Colonic mucosa (tissue), 4 donors: ENCODE results near the gene SLC1A7. TPM values are rescaled to one million over a fixed set of nuclear protein-coding genes. Genes with fewer than 3 reads are reported as not detected.

Source experiments
- DNase-seq: peaks from one replicate; pipeline ENCODE4 v3.0.0-alpha.2; 2020
- H3K27ac ChIP-seq: fragments of 200-600 bp; one replicate; pipeline ENCODE4 v1.8.0; 2021
- H3K27me3 ChIP-seq: fragments of 200-600 bp; one replicate; pipeline ENCODE4 v1.8.0; 2021
- H3K36me3 ChIP-seq: fragments of 200-600 bp; one replicate; pipeline ENCODE4 v1.8.0; 2021
- H3K4me1 ChIP-seq: fragments of 200-600 bp; one replicate; pipeline ENCODE4 v1.8.0; 2021; ENCODE audit warnings: mild to moderate bottlenecking
- H3K4me3 ChIP-seq: fragments of 200-600 bp; one replicate; pipeline ENCODE4 v1.8.0; 2021
- H3K9ac ChIP-seq, 2 donors: one replicate each; pipeline ENCODE4 v1.7.0; 2013; ENCODE audit warnings: control low read depth in 2 of 2, low read depth in 2 of 2, low read length in 2 of 2
- H3K9me3 ChIP-seq: fragments of 200-600 bp; one replicate; pipeline ENCODE4 v1.8.0; 2021
- intact Hi-C: fragments of 100-400 bp; cut with DNase I; formaldehyde crosslinking; loops from one replicate; pipeline ENCODE4 v1.14.1; 2022
- total RNA-seq, 2 donors: library from RNA; stranded (reverse); fragmentation: NEBNext Ultra II Directional in 1 of 2; extraction: Animal tissue kit (Norgen Biotek cat#: 25700) in 1 of 2; gene quantifications; one replicate each; pipeline ENCODE4 v1.2.1, GENCODE V29; 2021
- TF ChIP-seq, protein P1 (sequence below): fragments of 200-600 bp; IDR thresholded peaks from one replicate; pipeline ENCODE4 v1.8.0; 2022; ENCODE audit warnings: antibody characterized with exemption, mild to moderate bottlenecking
- donor health status: healthy.
- donor health status: DM: no; HTN: no; CAD: no.
- donor health status: DM: no; HTN: no; CAD: no.

SLC1A7 gene
- total RNA-seq, 2 donors from 2014 or later: 0.50 to 1.1 TPM

DNA sequence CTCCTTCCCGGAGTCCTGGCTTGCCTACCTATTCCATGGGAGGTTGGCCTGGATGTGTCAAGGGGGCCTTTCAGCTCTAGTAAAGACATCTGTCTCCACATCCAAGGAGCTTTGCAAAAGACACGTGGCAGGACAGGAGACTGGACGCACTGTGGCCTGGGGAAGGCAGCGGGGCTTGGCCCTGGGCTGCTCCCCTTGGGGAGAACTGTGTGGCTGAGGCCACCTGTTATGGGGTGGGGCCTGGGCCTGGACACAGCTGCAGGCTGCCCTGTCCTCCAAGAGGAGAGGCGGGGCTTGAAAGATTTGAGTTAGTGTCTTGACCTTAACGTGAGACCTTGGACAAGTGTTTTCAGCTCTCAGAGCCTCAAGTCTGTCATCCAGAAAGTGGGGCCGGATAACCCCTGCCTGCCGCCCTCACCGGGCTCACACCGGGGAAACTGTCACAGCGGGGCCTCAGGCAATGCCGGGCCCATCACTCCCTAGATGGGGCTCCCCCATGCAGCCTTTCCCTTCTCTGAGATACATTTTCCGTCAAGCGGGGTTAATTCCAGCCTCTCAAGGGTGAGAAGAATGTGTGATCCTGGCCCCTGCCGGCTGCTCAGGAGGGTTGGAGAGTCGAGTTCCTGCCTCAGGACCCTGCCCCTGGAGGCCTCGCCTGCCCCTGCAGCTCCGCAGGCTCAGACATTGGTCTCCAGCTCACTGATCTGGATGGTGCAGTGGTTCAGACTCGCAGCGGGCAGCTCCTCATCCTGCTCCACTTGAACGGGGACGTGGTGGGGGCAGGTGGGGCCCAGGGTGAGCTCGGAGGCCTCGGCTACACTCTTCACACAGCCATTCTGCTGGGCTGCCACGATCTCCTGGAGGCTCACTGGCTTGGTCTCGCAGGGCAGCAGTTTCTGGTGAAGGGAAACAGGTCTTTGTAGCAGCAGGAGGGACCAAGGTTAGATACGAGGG, 54.8 kb downstream of the SLC1A7 start:
- Histone ChIP-seq H3K27me3 (no peaks in the 10 kb centered on the region), H3K9ac (no peak overlapping the region), H3K9me3 (no peaks in the 10 kb centered on the region), H3K36me3 (no peaks in the 10 kb centered on the region), H3K4me1 (no peaks in the 10 kb centered on the region), H3K27ac (no peak overlapping the region), H3K4me3 (no peak overlapping the region)
- intact Hi-C loops: no loop called here
- TF ChIP-seq, protein P1, sequence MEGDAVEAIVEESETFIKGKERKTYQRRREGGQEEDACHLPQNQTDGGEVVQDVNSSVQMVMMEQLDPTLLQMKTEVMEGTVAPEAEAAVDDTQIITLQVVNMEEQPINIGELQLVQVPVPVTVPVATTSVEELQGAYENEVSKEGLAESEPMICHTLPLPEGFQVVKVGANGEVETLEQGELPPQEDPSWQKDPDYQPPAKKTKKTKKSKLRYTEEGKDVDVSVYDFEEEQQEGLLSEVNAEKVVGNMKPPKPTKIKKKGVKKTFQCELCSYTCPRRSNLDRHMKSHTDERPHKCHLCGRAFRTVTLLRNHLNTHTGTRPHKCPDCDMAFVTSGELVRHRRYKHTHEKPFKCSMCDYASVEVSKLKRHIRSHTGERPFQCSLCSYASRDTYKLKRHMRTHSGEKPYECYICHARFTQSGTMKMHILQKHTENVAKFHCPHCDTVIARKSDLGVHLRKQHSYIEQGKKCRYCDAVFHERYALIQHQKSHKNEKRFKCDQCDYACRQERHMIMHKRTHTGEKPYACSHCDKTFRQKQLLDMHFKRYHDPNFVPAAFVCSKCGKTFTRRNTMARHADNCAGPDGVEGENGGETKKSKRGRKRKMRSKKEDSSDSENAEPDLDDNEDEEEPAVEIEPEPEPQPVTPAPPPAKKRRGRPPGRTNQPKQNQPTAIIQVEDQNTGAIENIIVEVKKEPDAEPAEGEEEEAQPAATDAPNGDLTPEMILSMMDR: no peak
- no peak for DNase-seq

DNA sequence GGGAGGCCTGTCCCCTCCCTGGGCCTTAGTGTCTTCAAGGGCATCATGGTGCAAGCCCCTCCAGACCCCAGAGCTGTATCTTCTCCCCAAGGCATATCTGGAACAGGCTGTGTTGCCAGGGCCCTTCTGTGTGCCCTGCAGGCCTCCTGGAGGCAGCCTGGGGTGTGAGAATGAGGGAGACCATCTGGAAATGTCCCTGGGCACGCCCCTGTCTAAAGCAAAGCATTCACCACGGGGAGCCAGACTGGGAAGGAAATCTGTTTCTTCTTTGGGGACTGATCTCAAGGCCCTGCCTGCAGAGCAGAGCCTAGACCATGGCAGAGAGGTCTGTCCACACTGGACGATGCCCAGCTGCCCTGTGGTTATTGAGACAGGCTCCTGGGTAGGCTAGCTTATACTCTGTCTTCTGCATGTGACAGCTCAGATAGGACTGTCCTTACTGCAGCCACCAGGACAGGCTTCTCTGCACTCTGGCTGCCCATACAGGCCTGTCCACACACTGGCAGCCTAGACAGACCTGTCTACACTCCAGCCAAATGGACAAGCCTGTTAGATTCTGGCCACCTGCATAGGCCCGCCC, 55.9 kb downstream of the SLC1A7 start:
- no peak overlapping the region for H3K27ac ChIP-seq
- no peak for DNase-seq
- intact Hi-C loops: no loop called here
- H3K9ac ChIP-seq: no peak overlapping the region
- H3K9me3 ChIP-seq: no peaks in the 10 kb centered on the region
- no peaks in the 10 kb centered on the region for H3K4me1 ChIP-seq
- TF ChIP-seq, protein P1: no peak
- no peaks in the 10 kb centered on the region for H3K36me3 ChIP-seq
- no peaks in the 10 kb centered on the region for H3K27me3 ChIP-seq
- no peak overlapping the region for H3K4me3 ChIP-seq

DNA sequence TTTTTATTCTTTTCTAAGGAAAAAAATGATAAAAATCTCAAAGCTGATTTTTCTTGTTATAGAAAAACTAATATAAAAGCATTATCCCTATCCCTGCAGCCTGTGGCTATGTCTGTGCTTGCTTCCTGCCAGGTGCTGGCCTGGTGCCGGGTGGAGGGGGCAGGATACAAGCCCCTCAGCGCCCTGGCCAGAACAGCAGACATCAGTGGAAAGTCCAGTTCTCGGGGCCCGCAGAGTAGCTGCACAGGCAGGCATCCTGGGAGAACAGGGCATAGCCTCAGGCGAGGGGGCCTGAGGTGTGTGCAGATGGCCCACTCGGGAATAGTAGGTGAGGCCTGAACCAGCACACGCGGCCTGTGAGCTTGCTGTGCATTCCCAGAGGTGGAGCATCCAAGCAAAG, 57.0 kb downstream of the SLC1A7 start:
- Histone ChIP-seq H3K36me3 (no peaks in the 10 kb centered on the region), H3K9me3 (no peaks in the 10 kb centered on the region), H3K4me3 (no peak overlapping the region), H3K27me3 (no peaks in the 10 kb centered on the region), H3K4me1 (no peaks in the 10 kb centered on the region), H3K27ac (no peak overlapping the region), H3K9ac (no peak overlapping the region)
- intact Hi-C loops: no loop called here
- TF ChIP-seq, protein P1: no peak
- no peak for DNase-seq

DNA sequence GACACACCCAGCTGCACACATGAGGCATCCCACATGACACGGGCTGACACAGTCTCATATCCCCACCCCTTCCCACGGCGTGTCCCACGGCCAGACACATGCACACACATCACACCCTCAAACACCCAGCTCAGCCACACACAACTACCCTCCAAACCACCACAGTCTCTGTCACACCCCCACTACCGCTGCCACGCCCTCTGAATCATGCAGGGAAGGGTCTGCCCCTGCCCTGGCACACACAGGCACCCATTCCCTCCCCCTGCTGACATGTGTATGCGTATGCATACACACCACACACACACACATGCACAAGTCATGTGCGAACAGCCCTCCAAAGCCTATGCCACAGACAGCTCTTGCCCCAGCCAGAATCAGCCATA, 57.9 kb downstream of the SLC1A7 start:
- H3K4me3 ChIP-seq: no peak overlapping the region
- H3K9ac ChIP-seq: no peak overlapping the region
- no peak for DNase-seq
- H3K9me3 ChIP-seq: no peaks in the 10 kb centered on the region
- intact Hi-C loops: no loop called here
- no peaks in the 10 kb centered on the region for H3K4me1 ChIP-seq
- H3K27me3 ChIP-seq: no peaks in the 10 kb centered on the region
- H3K36me3 ChIP-seq: no peaks in the 10 kb centered on the region
- TF ChIP-seq, protein P1: no peak
- H3K27ac ChIP-seq: no peak overlapping the region

DNA sequence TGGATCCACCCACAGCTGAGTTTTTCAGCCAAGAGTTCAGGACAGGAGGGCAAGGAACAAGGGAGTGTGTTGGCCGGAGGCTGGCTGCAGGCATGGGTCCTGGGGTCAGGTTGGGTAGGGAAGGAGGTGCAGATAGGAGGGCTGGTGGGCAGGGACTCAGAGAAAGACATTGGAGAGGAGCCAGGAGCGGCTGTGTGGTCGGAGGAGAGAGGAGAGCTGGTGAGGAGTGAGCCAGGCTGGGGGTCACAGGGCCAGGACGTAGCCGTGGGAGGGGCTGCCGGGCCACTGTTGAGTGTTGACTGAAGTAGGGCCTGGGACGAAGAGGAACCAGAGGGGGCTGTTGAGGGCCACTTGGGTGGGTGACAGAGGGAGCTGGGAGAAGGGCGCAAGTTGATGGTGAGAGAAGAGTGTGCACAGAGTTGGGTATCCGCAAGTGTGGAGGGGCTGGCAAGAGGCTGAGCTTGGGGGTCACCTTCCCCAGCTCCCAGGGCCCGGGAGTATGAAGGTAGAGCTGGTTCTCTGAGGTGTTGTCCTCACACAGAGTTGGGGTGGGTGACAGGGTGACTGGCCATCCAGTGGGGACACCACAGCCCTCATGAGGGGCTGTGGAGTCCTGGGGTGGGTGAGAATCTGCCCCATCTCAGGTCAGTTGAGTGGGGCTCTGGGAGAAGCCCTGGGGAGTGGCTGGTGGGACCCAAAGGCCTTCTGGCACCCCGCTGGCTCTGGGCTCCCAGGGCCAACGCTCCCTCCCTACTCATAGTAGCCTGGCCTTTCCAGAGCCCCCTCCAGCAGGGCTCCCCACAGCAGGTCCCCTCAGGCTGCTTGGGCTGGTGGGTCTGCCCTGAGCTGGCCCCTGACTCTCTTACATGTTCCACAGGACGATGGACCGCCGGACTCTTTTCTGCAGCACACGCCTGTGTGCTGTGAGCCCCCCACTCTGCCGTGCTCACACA, 58.5 kb downstream of the SLC1A7 start:
- intact Hi-C loops: no loop called here
- Histone ChIP-seq H3K36me3 (no peaks in the 10 kb centered on the region), H3K9me3 (no peaks in the 10 kb centered on the region), H3K4me3 (no peak overlapping the region), H3K27me3 (no peaks in the 10 kb centered on the region), H3K27ac (no peak overlapping the region), H3K4me1 (no peaks in the 10 kb centered on the region), H3K9ac (no peak overlapping the region)
- no peak for DNase-seq
- TF ChIP-seq, protein P1: no peak
